Measurements from ENCODE around the gene PACRG.

- TF ChIP-seq CTCF (IDR thresholded peaks at IDR 0.05; ENCODE audit: insufficient read depth, low read length, poor library complexity, severe bottlenecking): no peak
- TF ChIP-seq EZH2phosphoT487 (conservative IDR thresholded peaks at IDR 0.05; ENCODE audit: low read length): no peak
Measured at GRCh38 chr6:163120223-163120622, 392.4 kb downstream of the PACRG start.
